Neural cell (in vitro differentiated cells): Measurements from ENCODE around the gene SKOR1. TPM values are rescaled to one million over a fixed set of nuclear protein-coding genes. Genes with fewer than 3 reads are reported as not detected.

ENCODE experiments used
- H2AFZ ChIP-seq: fragments of 200-600, 300-800 bp; sonication (generic), shearing (Covaris generic); 2 replicates; pipeline ENCODE4 v1.6.0; 2014; ENCODE audit warnings: low read depth, mild to moderate bottlenecking, antibody characterized with exemption, low read length, moderate library complexity
- H3F3A ChIP-seq: fragments of 200-600 bp; shearing (Covaris generic); 2 replicates; pipeline ENCODE4 v1.6.1; 2016; ENCODE audit warnings: mild to moderate bottlenecking, moderate library complexity, mixed read lengths, antibody characterized with exemption, low read length; ENCODE audit not compliant: insufficient read depth, poor library complexity, severe bottlenecking
- H3K27ac ChIP-seq: fragments of 200-600, 300-800 bp; sonication (generic), shearing (Covaris generic); 2 replicates; pipeline ENCODE4 v1.5.1; 2014; ENCODE audit warnings: mild to moderate bottlenecking, low read length, moderate library complexity
- H3K27me3 ChIP-seq: fragments of 300-800, 200-600 bp; sonication (generic), shearing (Covaris generic); 2 replicates; pipeline ENCODE4 v1.6.0; 2014; ENCODE audit warnings: mild to moderate bottlenecking, low read depth, low read length, moderate library complexity; ENCODE audit not compliant: insufficient read depth
- H3K36me3 ChIP-seq: fragments of 300-800, 200-600 bp; sonication (generic), shearing (Covaris generic); 2 replicates; pipeline ENCODE4 v1.5.1; 2014; ENCODE audit warnings: mild to moderate bottlenecking, antibody characterized with exemption, low read length, moderate library complexity; ENCODE audit not compliant: insufficient read depth
- H3K4me2 ChIP-seq: fragments of 300-800, 200-600 bp; sonication (generic), shearing (Covaris generic); 2 replicates; pipeline ENCODE4 v1.6.0; 2014; ENCODE audit warnings: mild to moderate bottlenecking, low read length
- H3K4me3 ChIP-seq: fragments of 300-800, 200-600 bp; sonication (generic), shearing (Covaris generic); 2 replicates; pipeline ENCODE4 v1.5.1; 2014; ENCODE audit warnings: mild to moderate bottlenecking, low read length, moderate library complexity
- H3K79me2 ChIP-seq: fragments of 200-600 bp; shearing (Covaris generic); replicated peaks from 2 replicates; pipeline ENCODE4 v1.6.0; 2014; ENCODE audit warnings: mild to moderate bottlenecking, low read length, moderate library complexity; ENCODE audit not compliant: insufficient read depth
- H3K9ac ChIP-seq: fragments of 300-800, 200-600 bp; sonication (generic), shearing (Covaris generic); 2 replicates; pipeline ENCODE4 v1.6.1; 2016; ENCODE audit warnings: mild to moderate bottlenecking, low read length, mixed read lengths
- H3K9me2 ChIP-seq: fragments of 200-600 bp; shearing (Covaris generic); 2 replicates; pipeline ENCODE4 v1.6.1; 2016; ENCODE audit warnings: mild to moderate bottlenecking, low read length, mixed read lengths; ENCODE audit not compliant: insufficient read depth
- H3K9me3 ChIP-seq: fragments of 200-600, 300-800 bp; sonication (generic), shearing (Covaris generic); 2 replicates; pipeline ENCODE4 v1.6.1; 2016; ENCODE audit warnings: mild to moderate bottlenecking, mixed run types, low read length, moderate library complexity, mixed read lengths
- H4K20me1 ChIP-seq: fragments of 200-600 bp; shearing (Covaris generic); 2 replicates; pipeline ENCODE4 v1.6.1; 2016; ENCODE audit warnings: mild to moderate bottlenecking, mixed run types; ENCODE audit not compliant: insufficient read depth
- EP300 ChIP-seq: fragments of 450-650 bp; conservative IDR thresholded peaks from 2 replicates; pipeline ENCODE4 v1.6.1; 2014; ENCODE audit warnings: antibody characterized with exemption, mild to moderate bottlenecking, moderate library complexity; ENCODE audit not compliant: poor library complexity, severe bottlenecking
- EZH2 ChIP-seq: fragments of 200-600, 300-800 bp; shearing (Covaris generic), sonication (generic); IDR thresholded peaks from 2 replicates; pipeline ENCODE4 v1.6.1; 2014; ENCODE audit warnings: antibody characterized with exemption, low read length, borderline replicate concordance, mild to moderate bottlenecking; ENCODE audit not compliant: insufficient read depth, poor library complexity, severe bottlenecking
- MXI1 ChIP-seq: fragments of 450-650 bp; conservative IDR thresholded peaks from 2 replicates; pipeline ENCODE4 v1.6.1; 2014; ENCODE audit warnings: antibody characterized with exemption, mild to moderate bottlenecking; ENCODE audit not compliant: poor library complexity, severe bottlenecking
- POLR2AphosphoS5 ChIP-seq: IDR thresholded peaks from 2 replicates; pipeline ENCODE4 v1.6.1; 2012
- RAD21 ChIP-seq: fragments of 450-650 bp; conservative IDR thresholded peaks from 2 replicates; pipeline ENCODE4 v1.6.1; 2014; ENCODE audit warnings: antibody characterized with exemption, mild to moderate bottlenecking, moderate library complexity
- SMC3 ChIP-seq: fragments of 450-650 bp; conservative IDR thresholded peaks from 2 replicates; pipeline ENCODE4 v1.6.1; 2014; ENCODE audit warnings: antibody characterized with exemption, mild to moderate bottlenecking, moderate library complexity; ENCODE audit not compliant: poor library complexity
- TAF1 ChIP-seq: IDR thresholded peaks from 2 replicates; pipeline ENCODE4 v1.6.1; 2012; ENCODE audit warnings: low read depth
- polyA plus RNA-seq: library from polyadenylated mRNA; depleted of rRNA; stranded (reverse); fragments of >200 nt; gene quantifications from 2 replicates; pipeline ENCODE4 v1.2.3, GENCODE V29; 2014
- TF ChIP-seq, protein P1 (sequence below): IDR thresholded peaks from 2 replicates; pipeline ENCODE4 v1.6.1; 2012; ENCODE audit warnings: borderline replicate concordance
- TF ChIP-seq, protein P2 (sequence below): fragments of 450-650 bp; IDR thresholded peaks from 2 replicates; pipeline ENCODE4 v1.5.1; 2014; ENCODE audit warnings: antibody characterized with exemption, mild to moderate bottlenecking, moderate library complexity; ENCODE audit not compliant: poor library complexity, severe bottlenecking

The SKOR1 gene
- polyA plus RNA-seq, 1 donor from 2014 or later = 0.81 TPM

DNA sequence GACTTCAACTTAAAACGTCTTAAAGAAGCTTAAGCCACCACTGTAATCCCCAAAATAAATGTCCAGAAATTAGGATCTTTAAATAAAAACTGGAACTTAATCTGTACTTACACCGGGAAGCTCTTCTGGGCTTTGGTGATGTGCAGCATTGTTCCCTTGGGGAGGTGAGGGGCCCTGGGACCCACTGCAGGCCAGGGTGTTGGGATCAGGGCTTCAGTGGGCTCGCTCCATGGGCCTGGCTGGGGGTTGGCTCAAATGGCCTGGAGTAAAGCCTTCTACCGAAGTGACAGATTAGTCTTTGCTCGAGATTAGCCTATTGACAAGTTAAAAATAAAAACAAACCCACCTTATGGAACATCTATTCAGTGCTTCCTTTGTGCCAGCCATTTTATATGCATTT lies 20.7 kb downstream of the SKOR1 start:
- no peaks in the 10 kb centered on the region for H3K9me3 ChIP-seq
- no peak overlapping the region for H3K4me2 ChIP-seq
- TF ChIP-seq EP300 = no peak
- TF ChIP-seq MXI1 = no peak
- TF ChIP-seq POLR2AphosphoS5 = no peak
- TF ChIP-seq TAF1 = no peak

DNA sequence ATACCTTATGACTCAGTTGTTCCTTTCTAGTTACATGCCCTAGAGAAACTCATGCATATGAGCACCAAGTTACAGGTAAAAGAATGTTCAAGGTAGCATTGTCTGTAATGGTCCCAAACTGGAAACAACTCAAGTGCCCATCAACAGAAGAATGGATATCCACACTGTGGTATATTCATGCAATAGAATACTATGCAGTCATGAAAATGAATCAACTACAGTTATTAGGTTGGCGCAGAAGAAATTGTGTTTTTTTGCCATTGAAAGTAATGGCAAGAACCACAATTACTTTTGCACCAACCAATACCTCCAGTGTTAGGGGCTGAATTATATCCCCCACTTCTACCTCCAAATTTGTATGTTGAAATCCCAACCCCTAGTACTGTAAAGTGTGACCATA lies 24.2 kb downstream of the SKOR1 start:
- no peaks in the 10 kb centered on the region for H3F3A ChIP-seq
- no peak overlapping the region for H3K27ac ChIP-seq
- H3K9me2 ChIP-seq = no peaks in the 10 kb centered on the region
- H3K9me3 ChIP-seq = no peaks in the 10 kb centered on the region
- H3K27me3 ChIP-seq = no peaks in the 10 kb centered on the region
- TF ChIP-seq TAF1 (no peak), POLR2AphosphoS5 (no peak), RAD21 (no peak), SMC3 (no peak), MXI1 (no peak)
- TF ChIP-seq, protein P1, sequence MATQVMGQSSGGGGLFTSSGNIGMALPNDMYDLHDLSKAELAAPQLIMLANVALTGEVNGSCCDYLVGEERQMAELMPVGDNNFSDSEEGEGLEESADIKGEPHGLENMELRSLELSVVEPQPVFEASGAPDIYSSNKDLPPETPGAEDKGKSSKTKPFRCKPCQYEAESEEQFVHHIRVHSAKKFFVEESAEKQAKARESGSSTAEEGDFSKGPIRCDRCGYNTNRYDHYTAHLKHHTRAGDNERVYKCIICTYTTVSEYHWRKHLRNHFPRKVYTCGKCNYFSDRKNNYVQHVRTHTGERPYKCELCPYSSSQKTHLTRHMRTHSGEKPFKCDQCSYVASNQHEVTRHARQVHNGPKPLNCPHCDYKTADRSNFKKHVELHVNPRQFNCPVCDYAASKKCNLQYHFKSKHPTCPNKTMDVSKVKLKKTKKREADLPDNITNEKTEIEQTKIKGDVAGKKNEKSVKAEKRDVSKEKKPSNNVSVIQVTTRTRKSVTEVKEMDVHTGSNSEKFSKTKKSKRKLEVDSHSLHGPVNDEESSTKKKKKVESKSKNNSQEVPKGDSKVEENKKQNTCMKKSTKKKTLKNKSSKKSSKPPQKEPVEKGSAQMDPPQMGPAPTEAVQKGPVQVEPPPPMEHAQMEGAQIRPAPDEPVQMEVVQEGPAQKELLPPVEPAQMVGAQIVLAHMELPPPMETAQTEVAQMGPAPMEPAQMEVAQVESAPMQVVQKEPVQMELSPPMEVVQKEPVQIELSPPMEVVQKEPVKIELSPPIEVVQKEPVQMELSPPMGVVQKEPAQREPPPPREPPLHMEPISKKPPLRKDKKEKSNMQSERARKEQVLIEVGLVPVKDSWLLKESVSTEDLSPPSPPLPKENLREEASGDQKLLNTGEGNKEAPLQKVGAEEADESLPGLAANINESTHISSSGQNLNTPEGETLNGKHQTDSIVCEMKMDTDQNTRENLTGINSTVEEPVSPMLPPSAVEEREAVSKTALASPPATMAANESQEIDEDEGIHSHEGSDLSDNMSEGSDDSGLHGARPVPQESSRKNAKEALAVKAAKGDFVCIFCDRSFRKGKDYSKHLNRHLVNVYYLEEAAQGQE = no peak
- no peak overlapping the region for H3K4me2 ChIP-seq
- no peak overlapping the region for H3K9ac ChIP-seq
- no peak overlapping the region for H2AFZ ChIP-seq
- no peaks in the 10 kb centered on the region for H4K20me1 ChIP-seq
- H3K79me2 ChIP-seq = no peaks in the 10 kb centered on the region
- H3K4me3 ChIP-seq = no peak overlapping the region
- H3K36me3 ChIP-seq = no peaks in the 10 kb centered on the region

More for the DNA sequence above, 20.7 kb downstream of the SKOR1 start:
- H3K36me3 ChIP-seq = no peaks in the 10 kb centered on the region
- H3F3A ChIP-seq = no peaks in the 10 kb centered on the region
- no peak overlapping the region for H3K27ac ChIP-seq
- H3K79me2 ChIP-seq = no peaks in the 10 kb centered on the region
- no peak overlapping the region for H2AFZ ChIP-seq
- H3K9ac ChIP-seq = no peak overlapping the region
- H3K9me2 ChIP-seq = no peaks in the 10 kb centered on the region
- no peaks in the 10 kb centered on the region for H4K20me1 ChIP-seq
- no peaks in the 10 kb centered on the region for H3K27me3 ChIP-seq
- H3K4me3 ChIP-seq = no peak overlapping the region

DNA sequence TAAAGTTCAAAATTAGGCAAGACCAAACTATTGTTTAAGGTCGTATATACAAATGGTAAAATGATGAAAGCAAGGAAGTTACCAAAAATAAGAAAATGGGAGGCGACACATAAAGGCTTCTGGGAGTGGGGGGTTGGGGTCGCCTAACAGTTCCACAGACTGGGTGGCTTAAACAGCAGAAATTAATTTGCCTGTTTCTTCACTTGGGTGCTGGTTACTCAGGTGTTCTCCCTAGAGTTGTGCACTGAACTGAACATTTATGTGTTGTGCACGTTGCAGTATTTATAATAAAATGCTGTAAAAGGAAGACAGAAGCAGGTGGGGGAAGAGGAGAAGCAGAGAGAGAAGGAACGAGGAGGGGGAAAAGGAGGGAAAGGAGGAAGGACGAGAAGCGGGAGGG lies 25.0 kb downstream of the SKOR1 start:
- no peak overlapping the region for H2AFZ ChIP-seq
- TF ChIP-seq POLR2AphosphoS5 (no peak), EZH2 (no peak), MXI1 (no peak), EP300 (no peak), TAF1 (no peak), RAD21 (no peak), SMC3 (no peak)
- TF ChIP-seq, protein P1 = no peak
- TF ChIP-seq, protein P2, sequence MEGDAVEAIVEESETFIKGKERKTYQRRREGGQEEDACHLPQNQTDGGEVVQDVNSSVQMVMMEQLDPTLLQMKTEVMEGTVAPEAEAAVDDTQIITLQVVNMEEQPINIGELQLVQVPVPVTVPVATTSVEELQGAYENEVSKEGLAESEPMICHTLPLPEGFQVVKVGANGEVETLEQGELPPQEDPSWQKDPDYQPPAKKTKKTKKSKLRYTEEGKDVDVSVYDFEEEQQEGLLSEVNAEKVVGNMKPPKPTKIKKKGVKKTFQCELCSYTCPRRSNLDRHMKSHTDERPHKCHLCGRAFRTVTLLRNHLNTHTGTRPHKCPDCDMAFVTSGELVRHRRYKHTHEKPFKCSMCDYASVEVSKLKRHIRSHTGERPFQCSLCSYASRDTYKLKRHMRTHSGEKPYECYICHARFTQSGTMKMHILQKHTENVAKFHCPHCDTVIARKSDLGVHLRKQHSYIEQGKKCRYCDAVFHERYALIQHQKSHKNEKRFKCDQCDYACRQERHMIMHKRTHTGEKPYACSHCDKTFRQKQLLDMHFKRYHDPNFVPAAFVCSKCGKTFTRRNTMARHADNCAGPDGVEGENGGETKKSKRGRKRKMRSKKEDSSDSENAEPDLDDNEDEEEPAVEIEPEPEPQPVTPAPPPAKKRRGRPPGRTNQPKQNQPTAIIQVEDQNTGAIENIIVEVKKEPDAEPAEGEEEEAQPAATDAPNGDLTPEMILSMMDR = no peak

More for the DNA sequence above, 25.0 kb downstream of the SKOR1 start:
- no peak overlapping the region for H3K9ac ChIP-seq
- no peaks in the 10 kb centered on the region for H3K9me3 ChIP-seq
- no peaks in the 10 kb centered on the region for H3K9me2 ChIP-seq
- H3K79me2 ChIP-seq = no peaks in the 10 kb centered on the region
- no peaks in the 10 kb centered on the region for H3K27me3 ChIP-seq
- no peaks in the 10 kb centered on the region for H3F3A ChIP-seq
- no peaks in the 10 kb centered on the region for H3K36me3 ChIP-seq
- no peaks in the 10 kb centered on the region for H4K20me1 ChIP-seq
- H3K4me2 ChIP-seq = no peak overlapping the region
- no peak overlapping the region for H3K4me3 ChIP-seq
- H3K27ac ChIP-seq = no peak overlapping the region
